ENCODE results near the gene SPAG16.

GRCh38 chr2:213669657-213670056 is 385.4 kb downstream of the SPAG16 start:
- no peak for TF ChIP-seq EZH2 (IDR thresholded peaks at IDR 0.05)
- TF ChIP-seq POLR2AphosphoS5 (IDR thresholded peaks at IDR 0.05; ENCODE audit: borderline replicate concordance, low read depth, low read length), result no peak
